ENCODE measurements around the gene SNX8.

Gene SNX8

DNA sequence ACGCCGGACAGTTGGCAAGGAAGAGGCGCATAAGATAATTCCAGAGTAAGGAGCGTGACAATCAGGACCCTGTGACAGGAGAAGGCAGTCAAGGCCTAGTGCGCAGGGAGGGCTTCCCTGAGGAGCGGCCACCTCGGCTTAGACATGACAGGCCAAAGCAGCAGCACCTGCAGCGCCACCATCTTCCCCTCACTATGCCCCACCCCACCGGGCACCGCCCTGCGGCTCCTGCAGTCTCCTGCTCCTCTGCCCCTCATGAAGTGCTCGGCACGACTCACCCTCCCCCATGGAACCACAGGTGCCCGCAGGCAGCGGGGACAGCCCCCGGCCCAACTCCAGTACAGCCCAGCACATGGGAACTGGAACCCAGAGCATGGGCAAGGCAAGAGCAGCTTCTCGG lies 93.3 kb downstream of the SNX8 start:
- no peak for DNase-seq (ENCODE audit: low read depth)

- no peak for DNase-seq (ENCODE audit: low read depth)
Observed at GRCh38 chr7:2220506-2220905, 93.7 kb downstream of the SNX8 start.

DNA sequence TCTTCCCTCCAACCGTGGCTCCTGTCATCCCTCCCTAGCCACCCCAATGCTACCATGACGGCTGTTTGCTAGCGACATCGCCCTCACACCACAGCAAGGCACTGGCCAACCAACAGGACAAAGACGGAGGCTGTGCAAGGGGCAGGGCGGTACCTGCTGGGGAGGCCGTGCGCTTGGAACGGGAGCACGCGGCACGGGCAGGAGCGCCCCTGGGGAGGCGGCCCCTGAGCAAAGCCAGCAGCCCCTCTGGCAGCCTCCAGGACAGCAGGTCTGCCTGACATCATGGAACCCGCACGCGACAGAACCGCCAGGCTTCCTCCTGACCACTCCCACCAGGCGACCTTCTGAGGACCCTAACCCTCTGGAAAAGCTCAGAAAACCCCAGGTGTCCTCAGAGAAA lies 94.2 kb downstream of the SNX8 start:
- DNase-seq (ENCODE audit: low read depth), result no peak

DNA sequence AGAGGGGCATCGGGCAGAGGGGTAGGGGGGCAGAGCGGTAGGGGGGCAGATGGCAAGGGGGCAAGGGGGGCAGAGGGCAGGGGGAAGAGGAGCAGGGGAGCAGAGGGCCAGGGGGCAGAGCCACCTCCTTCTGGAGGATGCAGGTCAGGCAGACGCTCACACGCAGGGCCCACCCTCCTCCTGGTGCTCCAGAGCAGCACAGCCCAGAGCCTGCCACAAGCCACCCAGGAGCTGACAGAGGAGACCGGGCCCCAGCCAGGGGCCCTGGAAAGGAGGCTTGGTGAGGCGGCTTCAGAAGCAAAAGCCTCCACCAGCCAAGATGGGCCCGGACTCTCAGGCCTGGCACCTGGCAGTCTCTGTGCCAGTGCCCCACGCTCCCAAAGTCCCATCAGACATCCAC lies 94.6 kb downstream of the SNX8 start:
- DNase-seq (ENCODE audit: low read depth), result no peak

DNA sequence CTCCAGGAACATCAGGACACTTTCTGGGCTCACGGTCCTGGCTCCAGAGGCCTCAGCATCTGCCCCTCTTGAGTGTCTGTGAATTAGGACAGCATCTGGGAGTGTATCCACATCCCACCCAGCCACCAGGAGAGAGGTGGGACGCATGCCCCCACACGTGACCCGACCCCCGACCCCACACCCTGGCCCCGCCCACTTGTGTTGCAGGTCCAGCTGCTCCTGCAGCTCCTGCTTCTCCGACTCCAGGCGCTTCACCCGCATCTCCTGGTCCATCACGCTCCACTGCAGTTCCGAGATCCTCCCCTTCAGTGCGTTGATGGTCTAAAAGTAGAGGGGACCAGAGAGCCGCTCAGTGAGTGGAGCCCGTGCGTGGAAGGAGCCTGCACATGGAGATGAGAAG lies 95.1 kb downstream of the SNX8 start:
- no peak for DNase-seq (ENCODE audit: low read depth)

DNA sequence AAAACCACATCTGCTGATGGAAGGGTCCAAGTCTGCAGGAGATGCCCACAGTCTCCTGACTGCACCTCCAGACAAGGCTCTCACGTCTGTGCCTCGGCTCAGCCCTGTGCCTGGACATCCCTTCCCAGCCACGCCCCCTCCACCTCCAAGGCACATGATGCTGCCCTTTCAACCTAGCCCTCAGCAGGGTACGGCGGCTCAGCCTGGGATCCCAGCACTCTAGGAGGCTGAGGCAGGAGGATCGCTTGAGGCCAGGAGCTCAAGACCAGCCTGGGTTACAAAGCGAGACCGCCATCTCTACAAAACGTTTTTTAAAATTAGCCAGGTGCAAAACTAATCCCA lies 95.8 kb downstream of the SNX8 start:
- no peak for DNase-seq (ENCODE audit: low read depth)

DNA sequence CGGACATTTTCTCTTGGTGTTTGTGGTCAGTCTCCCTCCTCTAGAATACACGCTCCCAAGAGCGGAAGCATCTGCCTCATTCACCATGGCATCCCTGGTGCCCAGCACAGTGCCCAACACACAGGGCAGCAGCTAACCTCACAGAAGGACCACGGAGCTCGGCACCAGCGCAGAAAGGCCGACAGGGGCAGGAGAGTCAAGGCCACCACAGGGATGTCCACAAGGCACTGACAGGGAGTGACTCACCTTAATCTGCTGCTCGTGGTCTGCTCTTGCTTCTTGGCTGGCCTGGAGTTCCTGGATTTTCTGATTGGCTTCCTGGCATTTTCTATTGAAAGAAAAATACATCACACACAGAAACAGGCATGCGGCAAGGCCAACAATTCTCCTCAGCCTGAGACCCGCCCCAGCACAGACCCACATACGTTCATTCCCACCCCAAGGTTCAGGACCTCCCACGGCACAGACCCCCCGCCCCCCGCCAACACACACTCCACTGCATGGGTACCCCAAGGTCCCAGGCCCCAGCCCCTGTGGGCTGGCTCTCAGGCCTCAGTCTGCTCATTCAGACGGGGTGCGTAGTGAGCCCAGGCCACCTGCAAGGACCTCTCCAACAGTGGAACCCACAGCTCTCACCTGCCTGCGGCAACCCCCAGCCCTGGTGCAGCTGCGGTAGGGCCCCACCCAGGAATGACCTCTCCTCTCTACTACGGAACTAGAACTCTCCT lies 96.4 kb downstream of the SNX8 start:
- no peak for DNase-seq (ENCODE audit: low read depth)

DNA sequence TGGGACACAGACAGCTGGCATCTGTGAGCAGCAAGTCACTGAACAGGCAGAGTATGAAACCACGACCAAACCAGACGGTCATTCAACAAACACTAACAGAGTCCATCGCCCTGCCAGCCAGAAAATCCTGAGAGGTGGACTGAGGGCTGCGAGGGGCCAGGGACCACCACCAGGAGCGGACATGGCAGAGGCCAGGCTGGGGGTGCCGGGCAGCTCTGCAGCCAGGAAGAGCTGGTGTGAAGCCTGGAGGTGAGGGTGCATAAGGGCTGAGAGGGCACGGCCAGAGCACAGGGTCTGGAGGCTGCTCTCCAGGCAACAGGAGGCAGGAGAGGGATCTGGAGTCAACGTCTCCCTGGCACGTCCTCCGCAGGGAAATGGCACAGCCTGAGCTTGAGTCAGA lies 97.0 kb downstream of the SNX8 start:
- DNase-seq (ENCODE audit: low read depth), result no peak

DNA sequence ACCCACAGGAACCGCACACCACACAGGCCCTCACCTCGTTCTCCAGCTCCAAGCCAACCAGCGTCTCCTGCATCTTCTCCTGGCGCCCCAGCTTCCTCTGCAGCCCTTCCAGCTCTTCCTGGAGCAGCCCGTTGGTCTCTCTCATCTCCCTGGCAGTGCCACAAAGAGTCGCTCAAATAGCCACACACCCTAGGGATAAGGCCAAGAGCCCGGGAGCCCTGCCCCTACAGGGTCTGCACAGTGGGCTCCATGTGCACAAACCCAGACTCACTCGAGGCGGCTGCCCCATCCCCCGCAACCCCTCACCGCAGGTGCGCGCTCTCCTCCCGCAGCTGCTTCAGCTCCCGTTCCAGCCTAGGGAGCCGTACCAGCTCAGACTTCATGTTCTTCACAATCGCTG lies 98.4 kb downstream of the SNX8 start:
- DNase-seq (ENCODE audit: low read depth), result no peak

DNA sequence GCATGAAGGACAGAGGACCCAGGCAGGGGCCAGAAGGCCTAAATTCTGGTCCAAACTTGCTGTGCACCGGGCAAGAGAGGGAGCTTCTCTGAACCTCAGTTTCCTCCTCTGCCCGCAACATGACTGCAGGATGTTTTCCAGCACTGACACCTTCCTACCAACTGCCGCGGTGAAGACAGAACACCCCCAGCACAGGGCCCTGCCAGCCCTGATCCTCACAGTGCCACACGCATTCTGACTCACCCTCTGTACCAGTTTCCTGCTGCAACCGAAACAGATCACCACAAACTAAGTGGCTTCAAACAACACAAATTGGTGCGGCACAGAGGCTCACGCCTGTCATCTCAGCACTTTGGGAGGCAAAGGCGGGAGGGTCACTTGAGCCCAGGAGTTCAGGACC lies 99.6 kb downstream of the SNX8 start:
- no peak for DNase-seq (ENCODE audit: low read depth)

DNA sequence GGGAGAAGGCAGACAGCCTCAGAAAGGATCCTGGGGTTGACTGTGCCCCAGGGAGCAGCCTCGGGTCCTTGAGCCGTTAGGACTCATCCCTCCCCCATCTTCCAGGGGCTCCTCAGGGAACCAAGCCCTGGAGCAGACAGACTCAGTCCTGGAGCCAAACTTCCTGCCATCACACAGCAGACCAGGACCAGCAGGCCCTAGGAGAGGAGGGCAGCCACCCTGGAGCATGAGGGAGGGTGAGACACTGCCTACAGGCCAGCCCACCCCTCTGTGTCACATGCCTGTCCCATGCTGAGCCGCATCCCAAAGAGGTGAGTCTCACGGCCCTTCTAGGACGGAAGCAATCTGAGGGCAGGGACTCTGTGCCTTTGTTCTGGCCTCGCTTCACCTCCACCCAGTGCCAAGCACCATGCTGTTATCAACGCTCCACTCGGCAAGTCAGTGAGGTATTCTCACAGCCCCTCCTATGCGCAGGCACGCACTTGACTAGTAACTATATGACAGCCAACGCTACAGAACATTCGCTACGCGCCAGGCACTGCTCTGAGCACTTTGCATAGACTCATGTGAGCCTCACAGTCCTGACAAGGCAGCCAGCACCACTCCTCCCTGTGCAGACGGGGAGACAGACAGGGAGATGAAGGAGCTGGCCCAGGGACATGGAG lies 100.6 kb downstream of the SNX8 start:
- DNase-seq (ENCODE audit: low read depth), result no peak

DNA sequence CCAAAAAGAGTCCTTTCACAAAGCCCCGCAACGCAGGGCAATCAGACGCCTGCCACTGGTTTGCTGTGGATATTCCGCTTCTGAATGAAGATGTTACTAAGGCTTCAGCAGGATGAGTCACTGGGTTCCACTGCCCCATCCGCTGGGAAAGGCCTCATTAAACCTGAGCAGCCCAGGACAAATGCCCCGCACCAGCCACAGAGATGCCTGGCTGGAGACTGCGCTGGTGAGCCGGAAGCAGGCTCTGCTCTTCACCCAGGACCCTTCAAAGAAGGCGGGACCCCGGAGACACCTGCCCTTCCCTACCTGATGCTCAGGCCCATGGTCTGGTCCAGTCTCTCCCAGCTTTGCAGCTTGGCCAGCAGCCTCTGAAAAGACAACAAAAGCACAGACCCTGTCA lies 101.3 kb downstream of the SNX8 start:
- no peak for DNase-seq (ENCODE audit: low read depth)

GRCh38 chr7:2211926-2212325 lies 102.3 kb downstream of the SNX8 start:
- DNase-seq (ENCODE audit: low read depth), result no peak

DNA sequence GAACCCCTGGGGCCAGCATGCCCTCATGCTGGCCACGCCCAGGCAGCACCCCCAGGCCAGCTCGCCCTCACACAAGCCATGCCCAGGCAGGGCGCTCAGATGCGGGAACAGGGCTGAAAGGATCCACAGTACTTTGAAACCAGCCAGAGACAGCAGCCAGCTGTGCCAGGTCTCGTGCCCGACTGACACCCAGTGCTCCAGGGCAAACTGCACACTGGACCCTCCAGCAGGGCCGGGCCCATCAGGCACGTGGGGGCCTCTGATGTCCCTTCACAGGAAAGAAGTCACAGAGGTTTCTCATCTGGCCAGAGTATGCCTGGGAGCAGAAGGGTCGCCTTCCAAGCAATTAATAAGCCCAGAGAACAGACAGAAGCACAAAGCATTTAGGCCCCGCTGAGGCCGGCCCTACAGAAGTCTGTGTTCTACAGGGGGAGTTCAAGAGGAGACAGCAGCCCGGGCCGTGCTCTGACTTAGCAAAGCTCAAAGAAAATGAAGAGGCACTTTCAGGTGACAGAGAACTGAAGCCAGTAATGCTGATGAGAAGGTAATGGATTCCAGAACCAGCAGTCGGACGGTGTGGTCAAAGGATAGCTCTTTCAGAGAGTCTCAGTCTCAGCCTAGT lies 102.9 kb downstream of the SNX8 start:
- no peak for DNase-seq (ENCODE audit: low read depth)

- DNase-seq (ENCODE audit: low read depth), result no peak
Observed at GRCh38 chr7:2210551-2211258, 103.5 kb downstream of the SNX8 start.

DNA sequence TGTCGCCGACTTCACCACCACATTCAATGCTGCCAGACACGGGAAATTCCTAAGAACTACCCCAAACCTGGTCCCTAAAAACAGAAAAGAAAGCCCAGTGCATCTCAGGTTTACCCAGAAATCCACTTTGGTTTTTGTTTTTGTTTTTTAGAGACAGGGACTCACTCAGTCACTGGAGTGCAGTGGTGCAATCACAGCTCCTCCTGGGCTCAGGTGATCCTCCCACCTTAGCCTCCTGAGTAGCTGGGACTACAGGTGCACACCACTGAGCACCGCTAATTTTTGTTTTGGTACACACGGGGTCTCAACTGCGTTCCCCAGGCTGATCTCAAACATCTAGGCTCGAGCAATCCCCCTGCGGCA lies 104.3 kb downstream of the SNX8 start:
- DNase-seq (ENCODE audit: low read depth), result no peak

GRCh38 chr7:2209146-2209960 lies 104.9 kb downstream of the SNX8 start:
- peak; percentile 29 for DNase-seq (ENCODE audit: low read depth)

DNA sequence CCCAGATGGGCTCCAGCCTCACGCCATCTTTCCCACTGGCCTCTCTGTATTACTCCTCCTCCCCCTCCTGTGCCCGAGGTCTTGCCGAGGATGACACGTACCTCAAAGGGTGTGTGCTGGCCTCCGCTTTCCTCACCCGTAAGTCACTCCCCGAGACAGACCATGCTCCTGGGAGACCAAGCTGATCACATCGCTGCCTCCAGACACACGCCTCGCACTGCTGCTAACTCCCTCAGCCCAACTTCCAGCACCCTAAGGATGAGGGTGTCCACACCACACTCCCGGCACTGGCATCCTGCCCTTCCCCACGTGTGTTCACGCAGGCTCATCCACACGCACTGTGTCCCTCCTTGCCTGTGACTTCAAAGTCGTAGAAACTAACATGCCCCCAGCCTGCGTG lies 105.5 kb downstream of the SNX8 start:
- no peak for DNase-seq (ENCODE audit: low read depth)

GRCh38 chr7:2205036-2205780 lies 109.0 kb downstream of the SNX8 start:
- DNase-seq (ENCODE audit: low read depth), result no peak

GRCh38 chr7:2204446-2204845 lies 109.8 kb downstream of the SNX8 start:
- DNase-seq (ENCODE audit: low read depth), result no peak

GRCh38 chr7:2203766-2204300 lies 110.4 kb downstream of the SNX8 start:
- no peak for DNase-seq (ENCODE audit: low read depth)

All from activated T-cell treated with anti-CD3 and anti-CD28 coated beads for 1 hour (primary cell).